ENCODE results near the gene DDX4.
"Not testable (repeated sequence)": the region's sequence is repeated elsewhere in the genome, so short reads cannot be mapped to it uniquely, and the experiment has no call there.

DDX4 gene

GRCh38 chr5:55737793-55738192 lies at the start of gene DDX4:
Gene DDX4, plus strand, starts transcription at chr5:55738061. Its CDS starts 903 bp downstream, at chr5:55738964.
- DNase-seq: no peak

- DNase-seq: no peak
These were observed 46.4 kb upstream of the DDX4 start for GRCh38 chr5:55691265-55692105.

GRCh38 chr5:55692106-55692417 lies 45.8 kb upstream of the DDX4 start:
- DNase-seq: no peak

GRCh38 chr5:55692509-55692908 lies 45.4 kb upstream of the DDX4 start:
- DNase-seq: no peak

- no peak for DNase-seq
These were observed 43.6 kb upstream of the DDX4 start for GRCh38 chr5:55694152-55694830.

GRCh38 chr5:55696704-55697103 lies 41.2 kb upstream of the DDX4 start:
- not testable (repeated sequence) for DNase-seq

- DNase-seq: no peak
These were observed 38.7 kb upstream of the DDX4 start for GRCh38 chr5:55699041-55699688.

- no peak for DNase-seq
These were observed 37.1 kb upstream of the DDX4 start for GRCh38 chr5:55700745-55701144.

- no peak for DNase-seq
These were observed 36.3 kb upstream of the DDX4 start for GRCh38 chr5:55701462-55702103.

GRCh38 chr5:55702598-55703345 lies 35.1 kb upstream of the DDX4 start:
- DNase-seq: no peak

GRCh38 chr5:55706230-55706629 lies 31.6 kb upstream of the DDX4 start:
- no peak for DNase-seq

GRCh38 chr5:55708732-55709131 lies 29.1 kb upstream of the DDX4 start:
- DNase-seq: no peak

GRCh38 chr5:55711507-55712022 lies 26.3 kb upstream of the DDX4 start:
- no peak for DNase-seq

- DNase-seq: peak; percentile 86
These were observed 25.6 kb upstream of the DDX4 start, which contains the start of gene SLC38A9 for GRCh38 chr5:55712023-55712859. Gene SLC38A9, minus strand, starts transcription at chr5:55712324. Its CDS starts 14,366 bp downstream, at chr5:55697958.

- DNase-seq: no peak
These were observed 24.0 kb upstream of the DDX4 start for GRCh38 chr5:55713871-55714270.

GRCh38 chr5:55714339-55714738 lies 23.5 kb upstream of the DDX4 start:
- DNase-seq: no peak

- no peak for DNase-seq
These were observed 23.1 kb upstream of the DDX4 start for GRCh38 chr5:55714749-55715148.

GRCh38 chr5:55715519-55716078 lies 22.3 kb upstream of the DDX4 start:
- no peak for DNase-seq

GRCh38 chr5:55719026-55719425 lies 18.8 kb upstream of the DDX4 start:
- DNase-seq: not testable (repeated sequence)

- no peak for DNase-seq
These were observed 17.6 kb upstream of the DDX4 start for GRCh38 chr5:55720188-55720703.

GRCh38 chr5:55724281-55724680 lies 13.6 kb upstream of the DDX4 start:
- DNase-seq: no peak

Measured in GDM1 (cell line).